ENCODE data around the gene SMPD3.

SMPD3 gene

DNA sequence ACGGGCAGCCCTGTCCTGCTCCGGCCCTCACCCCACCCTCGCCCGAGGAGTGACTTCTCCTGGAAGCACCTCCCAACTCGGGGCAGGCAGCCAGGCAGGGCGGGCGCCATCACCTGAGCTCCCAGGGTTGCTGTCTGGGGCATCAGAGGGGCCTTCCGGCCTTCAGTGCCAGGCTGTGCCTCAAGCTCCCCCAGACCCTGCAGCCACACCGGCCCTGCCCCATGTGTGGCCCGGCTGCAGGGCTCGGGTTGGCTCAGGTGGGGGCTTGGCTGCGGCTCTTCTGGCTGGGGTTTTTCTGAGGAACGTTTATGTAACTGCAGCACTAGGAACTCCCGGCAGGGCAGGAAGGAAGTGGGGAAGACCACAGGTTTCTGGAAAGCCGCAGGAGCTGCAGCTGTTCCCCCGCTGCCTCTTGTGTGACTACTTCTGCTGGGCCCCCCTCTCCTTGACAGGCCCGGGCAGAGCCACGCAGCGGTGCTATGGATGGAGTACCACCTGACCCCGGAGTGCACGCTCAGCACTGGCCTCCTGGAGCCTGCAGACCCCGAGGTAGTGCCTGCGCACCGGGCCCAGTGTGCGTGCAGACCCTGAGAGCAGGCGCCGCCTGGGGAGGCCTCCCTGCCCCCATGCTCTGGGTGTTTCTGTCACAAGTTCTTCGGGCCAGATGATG, 91.9 kb downstream of the SMPD3 start:
- no peak for DNase-seq (ENCODE audit: low spot score)

DNA sequence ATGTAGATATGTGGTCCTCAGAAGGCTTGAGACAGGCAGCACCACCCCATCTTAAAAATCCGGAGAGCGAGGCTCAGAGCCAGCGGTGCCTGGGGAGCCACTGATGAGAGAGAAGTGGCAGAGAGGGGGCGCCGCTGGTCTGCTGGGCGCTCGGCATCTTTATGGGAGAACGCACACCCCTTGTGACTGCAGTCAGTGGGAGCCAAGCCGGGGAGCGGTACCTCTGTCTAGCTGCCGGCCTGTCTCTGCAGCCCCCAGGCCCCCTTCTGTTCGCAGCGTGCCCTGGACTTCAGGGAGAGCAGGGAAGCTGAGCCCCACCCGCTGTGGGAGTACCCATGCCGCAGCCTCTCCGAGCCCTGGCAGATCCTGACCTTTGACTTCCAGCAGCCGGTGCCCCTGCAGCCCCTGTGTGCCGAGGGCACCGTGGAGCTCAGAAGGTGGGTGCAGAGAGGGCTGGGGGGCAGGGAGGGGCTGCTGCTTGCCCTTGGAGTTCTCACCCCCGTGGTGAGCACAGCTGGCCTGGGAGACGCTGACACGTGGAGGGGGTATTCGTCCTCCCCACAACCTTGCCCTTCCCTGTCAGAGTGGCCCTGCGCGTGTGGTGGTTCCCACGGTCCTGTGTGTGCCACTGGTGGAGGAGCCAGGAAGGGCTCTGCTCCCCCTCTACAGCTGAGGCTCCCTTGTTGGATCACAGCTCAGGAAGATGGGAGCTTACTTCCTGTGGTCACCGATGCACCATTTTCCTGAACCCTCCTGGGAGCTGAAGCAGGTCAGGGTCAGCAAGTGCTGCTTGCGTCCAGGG, 92.7 kb downstream of the SMPD3 start:
- DNase-seq (ENCODE audit: low spot score) = no peak

DNA sequence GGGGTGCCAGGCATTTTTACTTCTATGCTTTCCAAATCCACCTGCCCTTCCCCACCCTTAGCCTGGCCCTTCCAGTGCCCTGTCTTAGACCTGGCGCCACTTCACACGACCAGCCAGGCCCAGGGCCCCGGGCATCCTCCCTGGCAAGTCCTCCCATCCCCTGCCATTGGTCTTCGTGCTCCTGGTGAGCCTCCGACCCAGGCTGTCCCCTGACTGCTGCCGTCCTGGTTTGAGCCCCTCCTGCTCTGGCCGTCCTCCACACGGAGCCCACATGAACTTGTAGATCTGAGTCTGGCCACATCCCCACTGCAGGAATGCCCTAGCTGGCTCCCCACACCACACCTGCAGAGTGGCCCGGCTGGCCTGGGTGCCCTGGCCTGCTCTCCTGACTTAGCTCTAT, 93.5 kb downstream of the SMPD3 start:
- no peak for DNase-seq (ENCODE audit: low spot score)

DNA sequence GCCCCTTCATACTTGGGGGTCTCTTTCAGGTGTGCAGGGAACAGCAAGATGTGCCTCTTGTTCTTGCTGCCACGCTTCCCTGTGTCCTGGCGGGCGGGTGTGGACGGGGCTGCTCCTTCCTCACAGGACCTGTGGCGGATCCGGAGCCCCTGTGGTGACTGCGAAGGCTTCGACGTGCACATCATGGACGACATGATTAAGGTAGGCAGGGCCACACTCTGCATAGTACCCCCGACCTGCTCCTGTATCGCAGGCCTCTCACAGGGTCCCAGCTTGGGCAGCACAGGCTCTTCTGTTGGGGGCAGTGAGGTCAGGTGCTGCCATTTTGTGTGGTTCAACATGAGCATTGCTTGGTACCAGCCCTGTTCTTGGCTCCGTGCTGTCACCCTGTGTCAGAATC, 94.9 kb downstream of the SMPD3 start:
- no peak for DNase-seq (ENCODE audit: low spot score)

DNA sequence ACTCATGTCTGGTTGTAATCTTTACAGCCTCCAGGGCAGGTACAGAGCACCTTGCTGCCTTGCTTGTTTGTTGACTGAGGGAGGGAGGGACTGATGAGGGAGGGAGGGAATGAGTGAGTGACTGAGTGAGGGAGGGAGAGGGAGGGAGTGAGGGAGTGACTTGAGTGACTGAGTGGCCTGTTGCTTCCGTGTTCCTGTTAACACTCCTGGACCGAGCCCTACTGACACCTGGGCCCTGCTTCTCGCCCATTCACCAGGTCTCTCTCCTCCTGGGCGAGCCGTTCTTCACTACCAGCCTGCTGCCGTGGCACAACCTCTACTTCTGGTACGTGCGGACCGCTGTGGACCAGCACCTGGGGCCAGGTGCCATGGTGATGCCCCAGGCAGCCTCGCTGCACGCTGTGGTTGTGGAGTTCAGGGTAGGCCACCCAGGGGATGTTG, 96.3 kb downstream of the SMPD3 start:
- no peak for DNase-seq (ENCODE audit: low spot score)

DNA sequence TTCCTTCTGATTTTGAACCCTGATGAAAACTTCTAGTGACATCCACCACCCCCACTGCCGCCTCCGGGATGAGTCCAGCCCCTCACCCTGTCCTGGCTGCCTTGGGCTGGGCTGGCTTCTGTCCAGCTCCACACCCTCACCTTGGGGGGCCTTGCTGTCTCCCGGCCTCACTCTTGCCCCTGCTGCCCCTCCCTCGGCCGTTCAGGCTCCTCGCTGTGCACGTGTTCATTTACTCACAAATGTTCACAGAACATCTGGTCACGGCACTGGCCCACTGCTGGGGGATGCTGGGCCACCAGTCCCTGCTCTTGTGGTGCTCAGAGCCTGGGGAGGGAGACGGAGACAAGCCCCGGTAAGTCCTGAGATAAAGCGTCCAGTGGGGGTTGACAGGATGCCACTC, 96.8 kb downstream of the SMPD3 start:
- DNase-seq (ENCODE audit: low spot score) = no peak

DNA sequence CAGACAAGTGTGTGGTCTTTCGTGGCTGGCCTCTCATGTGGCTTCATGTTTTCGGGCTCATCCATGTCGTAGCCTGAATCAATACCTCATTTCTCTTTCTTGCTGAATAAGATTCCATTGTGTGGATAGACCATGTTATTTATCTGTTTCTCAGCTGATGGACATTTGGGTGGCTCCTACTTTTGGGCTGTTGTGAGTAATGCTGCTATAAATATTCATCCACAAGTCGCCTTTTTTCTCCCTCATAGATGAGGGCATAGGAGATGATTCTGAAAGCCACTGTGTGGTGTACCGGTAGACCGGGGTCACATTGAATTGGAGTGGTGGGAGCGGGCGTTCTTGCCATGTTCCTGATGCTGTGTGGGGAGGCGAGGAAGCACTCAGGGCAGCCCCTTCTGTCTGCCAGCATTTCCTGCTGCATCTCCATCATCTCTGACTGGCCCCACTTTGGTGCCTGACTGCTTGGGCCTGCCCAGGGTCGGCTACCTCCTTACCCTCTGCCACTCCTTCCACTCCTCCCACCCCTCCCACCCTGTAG, 97.4 kb downstream of the SMPD3 start:
- no peak for DNase-seq (ENCODE audit: low spot score)

DNA sequence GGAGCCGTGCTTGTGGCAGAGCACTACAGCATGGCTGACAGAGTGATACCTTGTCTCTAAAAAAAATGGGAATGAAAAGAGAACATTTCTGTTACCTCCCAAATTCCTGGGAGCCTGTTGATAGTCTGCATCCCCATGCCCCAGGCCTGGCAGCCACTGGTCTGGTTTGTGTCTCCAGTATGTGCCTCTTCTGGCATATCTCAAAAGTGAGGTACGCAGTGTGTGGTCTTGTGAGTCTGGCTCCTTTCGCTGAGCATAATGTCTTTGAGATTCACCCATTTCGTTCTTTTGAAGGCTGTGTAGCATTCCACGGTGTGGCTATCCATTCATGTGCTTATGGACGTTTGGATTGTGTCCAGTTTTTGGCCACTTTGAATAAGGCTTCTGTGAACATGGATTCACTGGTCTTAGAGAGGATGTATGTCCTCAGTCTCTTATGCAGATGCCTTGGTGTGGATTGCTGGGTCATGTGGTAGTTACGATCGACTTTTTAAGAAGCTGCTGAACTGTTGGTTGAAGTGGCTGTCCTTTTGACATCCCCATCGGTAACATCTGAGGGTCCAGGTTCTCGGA, 98.4 kb downstream of the SMPD3 start:
- no peak for DNase-seq (ENCODE audit: low spot score)

DNA sequence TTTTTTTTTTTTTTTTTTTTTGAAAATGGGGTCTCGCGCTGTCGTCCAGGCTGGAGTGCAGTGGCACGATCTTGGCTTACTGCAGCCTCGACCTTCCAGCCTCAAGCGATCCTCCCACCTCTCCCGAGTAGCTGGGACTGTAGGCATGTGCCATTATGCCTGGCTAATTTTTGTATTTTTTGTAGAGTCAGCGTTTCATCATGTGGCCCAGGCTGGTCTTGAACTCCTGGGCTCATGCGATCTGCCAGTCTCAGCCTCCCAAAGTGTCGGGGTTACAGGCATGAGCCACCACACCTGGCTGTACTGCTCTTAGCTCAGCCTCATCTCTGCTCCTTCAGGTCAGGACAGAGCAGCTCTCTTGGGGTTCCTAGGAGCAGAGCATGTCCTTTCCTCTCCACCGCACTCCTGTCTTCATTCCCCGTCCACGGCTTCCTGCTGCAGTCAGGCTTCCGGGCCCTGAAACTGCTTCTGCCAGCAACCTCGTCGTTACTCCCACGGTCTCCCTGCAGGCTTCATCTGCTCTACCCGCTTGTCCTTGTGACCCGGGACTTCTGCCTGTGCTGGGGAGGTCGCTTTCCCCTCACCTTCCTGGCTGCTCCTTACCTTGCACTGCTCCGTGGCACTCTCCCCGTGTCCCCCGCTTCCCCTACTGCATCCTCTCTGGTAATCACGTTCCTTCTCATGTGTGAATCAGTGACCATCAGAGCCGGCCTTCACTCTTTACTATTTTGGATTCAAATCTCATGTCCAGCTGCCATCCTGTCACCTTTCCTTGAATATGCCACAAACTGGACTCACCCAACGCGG, 99.5 kb downstream of the SMPD3 start:
- no peak for DNase-seq (ENCODE audit: low spot score)

DNA sequence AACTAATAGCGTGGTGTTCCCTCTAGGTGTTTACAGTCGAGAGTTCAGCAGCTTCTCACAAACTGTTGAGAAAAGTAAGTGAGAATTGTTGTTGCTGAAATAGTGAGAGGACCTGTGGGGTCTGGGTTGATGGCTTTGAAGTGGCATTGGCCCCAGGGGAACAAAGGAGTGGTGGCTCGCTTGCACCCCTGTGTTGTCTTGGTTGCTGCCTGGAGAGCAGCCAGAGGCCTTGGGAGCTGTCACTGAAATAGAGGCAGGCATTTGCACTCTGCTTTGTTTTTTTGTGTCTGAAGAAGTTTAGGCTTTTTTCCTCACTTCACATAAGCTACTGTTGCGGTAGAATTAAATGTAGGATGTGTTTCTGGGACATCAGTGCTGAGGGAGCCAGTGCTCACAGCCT, 100.7 kb downstream of the SMPD3 start:
- DNase-seq (ENCODE audit: low spot score) = no peak

DNA sequence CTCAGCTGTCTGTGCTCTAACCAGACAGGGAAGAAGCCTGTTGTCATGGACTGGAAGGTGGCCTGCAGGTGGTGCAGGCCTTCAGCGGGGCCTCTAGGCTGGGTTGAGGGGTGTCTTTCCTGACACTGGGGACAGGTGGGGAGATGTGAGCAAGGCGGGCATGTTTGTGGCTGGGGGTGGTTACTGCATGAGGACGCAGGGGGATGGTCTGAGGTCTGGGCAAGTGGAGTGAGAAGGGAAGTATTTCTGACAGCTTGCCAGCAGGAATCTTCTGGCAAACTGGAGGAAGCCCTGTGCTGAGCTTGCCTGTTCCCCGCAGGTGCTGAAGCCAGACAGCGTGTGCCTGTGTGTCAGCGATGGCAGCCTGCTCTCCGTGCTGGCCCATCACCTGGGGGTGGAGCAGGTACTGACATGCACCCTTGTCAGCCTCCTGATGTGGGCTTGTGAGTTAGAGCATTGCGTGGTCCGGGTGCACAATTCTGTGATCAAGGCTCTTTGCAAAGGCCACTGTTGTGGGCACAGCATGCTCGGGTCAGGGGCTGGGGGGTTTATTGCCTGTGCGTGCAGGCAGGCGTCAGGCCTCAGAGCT, 101.3 kb downstream of the SMPD3 start:
- no peak for DNase-seq (ENCODE audit: low spot score)

DNA sequence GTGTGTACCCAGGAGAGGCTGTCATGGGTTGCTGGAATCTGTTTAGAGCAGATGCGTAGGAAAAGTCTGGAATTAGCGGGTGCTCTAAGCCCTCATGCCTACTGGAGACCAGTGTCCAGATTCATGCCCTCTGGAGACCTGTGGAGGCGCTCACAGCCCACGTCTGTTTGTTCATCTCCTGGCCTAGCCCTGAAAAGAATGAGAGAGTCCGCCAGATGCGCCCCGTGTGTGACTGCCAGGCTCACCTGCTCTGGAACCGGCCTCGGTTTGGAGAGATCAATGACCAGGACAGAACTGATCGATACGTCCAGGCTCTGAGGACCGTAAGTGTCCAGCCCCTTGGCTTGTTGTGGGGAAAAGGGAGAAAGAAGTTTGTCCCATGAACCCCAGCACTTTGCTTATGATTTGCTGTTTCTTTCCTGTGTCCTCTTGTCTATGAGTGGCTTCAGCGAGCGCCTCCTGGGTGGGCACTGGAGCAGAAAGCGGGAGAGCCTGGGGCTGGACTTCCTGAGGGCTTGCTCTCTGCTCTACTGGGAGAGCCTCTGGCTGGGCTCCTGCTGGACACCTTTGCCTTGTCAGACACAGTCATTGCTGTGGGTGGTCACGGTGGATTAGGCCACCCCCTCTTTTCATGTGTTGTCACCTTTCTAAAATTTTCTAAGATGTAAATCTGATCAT, 102.2 kb downstream of the SMPD3 start:
- no peak for DNase-seq (ENCODE audit: low spot score)

DNA sequence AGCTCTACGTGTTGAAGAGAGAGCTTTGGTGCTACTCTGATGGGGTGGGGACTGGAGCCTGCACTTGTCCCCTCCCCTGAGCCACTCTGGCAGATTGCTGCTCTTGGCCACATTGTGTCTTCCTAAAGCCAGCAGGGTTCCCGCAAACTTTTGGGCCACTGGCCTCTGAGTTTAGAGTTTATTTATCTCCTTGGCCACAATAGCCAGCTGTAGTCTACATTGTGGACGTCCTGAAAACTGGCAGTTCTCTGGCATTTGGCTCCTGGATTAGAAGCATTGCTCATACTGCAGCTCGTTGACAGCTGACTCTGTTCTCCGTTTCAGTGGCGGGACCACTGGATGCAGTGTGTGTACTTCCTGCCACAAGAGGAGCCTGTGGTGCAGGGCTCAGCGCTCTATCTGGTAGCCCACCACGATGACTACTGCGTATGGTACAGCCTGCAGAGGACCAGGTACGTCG, 102.9 kb downstream of the SMPD3 start:
- DNase-seq (ENCODE audit: low spot score) = no peak

DNA sequence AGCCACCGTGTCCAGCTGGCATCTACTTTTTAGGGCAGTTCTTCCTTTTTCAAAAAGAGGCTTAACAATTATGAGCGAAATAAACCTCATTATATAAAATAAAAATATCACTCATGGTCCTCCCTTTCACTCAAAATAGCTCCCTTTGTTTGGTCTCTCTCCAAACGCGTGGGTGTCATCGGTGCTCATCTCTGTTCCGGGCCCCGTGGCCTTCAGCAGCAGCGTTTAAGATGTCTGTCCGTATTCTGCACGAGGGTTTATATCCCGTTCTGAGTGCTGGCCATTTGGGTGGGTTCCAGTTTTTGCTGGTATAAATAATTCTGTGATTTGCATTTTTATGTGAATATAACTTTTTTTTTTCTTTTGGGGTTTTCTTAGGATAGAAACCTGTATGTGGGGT, 104.1 kb downstream of the SMPD3 start:
- no peak for DNase-seq (ENCODE audit: low spot score)

DNA sequence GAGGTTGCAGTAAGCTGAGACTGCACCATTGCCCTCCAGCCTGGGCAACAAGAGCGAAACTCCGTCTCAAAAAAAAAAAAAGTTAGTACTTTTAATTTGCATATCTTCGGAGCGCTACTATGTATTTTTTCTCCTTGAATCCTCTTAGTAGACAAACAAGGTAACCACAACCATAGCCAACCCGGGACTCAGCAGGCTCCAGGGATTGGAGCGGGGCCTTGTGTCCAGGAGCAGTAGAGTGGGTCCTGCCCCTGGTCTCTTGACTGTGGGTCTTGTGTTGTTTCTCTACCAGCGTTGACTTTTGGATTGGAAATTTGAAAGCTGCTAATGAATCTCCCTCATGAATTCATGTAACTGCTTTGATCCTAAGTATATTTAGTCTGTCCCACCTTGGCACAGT, 105.2 kb downstream of the SMPD3 start:
- DNase-seq (ENCODE audit: low spot score) = no peak

DNA sequence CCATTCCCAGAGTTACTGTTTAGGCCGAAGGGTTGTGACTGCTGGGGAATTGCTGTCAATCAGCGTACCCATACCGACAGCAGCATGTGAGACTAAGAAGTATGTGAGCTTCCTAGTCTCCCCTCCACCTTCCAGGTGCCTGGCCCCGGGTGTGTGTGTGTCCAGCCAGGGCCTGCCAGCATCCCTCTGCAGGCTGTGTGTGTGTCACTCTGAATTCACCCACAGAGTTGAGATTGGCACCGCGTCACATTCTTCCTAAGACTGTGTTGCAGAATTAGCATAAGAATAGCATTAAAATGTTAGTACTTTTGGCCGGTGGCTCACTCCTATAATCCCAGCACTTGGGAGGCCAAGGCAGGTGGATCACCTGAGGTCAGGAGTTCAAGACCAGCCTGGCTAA, 105.7 kb downstream of the SMPD3 start:
- DNase-seq (ENCODE audit: low spot score) = no peak

DNA sequence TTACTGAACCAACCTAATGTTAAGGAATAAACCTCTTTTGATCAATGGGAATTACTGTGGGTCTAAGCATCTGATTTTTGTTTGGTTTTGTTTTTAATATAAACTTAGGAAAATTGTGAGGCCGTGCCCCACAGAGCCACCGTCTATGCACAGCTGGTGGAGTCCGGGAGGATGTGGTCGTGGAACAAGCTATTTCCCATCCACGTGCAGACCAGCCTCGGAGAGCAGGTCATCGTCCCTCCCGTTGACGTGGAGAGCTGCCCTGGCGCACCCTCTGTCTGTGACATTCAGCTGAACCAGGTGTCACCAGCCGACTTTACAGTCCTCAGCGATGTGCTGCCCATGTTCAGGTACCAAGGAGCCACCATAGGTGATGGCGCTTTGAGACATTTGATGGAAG, 109.1 kb downstream of the SMPD3 start:
- DNase-seq (ENCODE audit: low spot score) = no peak

DNA sequence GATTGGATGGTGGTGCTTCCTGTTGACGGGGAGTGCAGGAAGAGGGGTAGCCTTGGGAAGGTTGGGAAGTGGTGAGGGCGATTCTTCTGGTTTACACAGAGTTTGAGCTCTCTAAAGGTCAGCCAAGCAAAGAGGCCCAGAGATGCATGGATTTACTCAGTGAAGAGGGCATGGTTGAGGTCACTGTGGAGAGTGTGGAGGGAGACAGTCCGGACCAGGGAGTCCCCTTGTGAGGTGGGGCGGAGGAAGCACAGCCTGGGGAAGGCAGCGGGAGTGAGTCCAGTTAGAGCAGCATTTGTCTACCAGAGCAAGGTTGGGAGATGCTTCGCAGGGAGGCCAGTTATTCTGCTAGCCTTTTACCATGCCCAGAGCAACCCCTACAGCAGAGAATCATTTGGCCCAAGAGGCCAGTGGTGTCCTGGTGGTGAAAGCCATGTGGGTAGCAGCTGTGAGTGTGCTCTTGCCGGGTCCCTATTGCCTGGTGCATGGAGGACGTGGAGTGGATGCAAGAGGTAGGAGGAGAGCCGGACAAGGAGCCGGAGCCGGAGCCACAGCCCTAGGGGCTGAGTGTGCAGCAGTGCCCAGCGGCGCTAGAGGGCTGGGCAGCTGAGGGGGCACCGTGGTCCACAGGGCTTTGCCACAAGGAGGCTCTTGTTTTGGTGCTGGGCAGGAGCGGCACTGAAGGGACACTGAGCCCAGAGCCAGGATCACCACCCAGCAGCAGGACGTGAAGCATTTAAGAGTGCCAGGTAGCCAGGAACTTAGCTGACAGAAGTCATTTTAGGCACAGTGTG, 109.8 kb downstream of the SMPD3 start:
- DNase-seq (ENCODE audit: low spot score) = no peak

DNA sequence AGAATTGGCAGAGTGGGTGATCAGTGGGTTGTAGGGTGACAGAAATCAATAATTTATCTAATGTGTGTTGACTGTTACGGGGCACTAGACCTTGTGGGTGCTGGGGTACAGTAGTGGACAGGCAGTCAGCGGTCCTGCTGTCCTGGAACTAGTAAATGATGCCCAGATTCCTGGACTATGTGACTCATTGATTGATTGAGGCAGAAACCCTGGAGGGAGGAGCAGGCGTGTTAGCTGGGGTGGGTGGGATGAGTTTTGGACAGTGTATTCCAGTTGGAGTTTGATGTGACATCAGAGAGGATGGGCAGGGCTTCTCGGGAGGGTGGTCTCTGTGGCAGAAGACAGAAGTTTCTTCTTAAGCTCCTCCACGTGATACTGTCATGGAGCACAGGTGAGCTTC, 113.1 kb downstream of the SMPD3 start:
- no peak for DNase-seq (ENCODE audit: low spot score)

DNA sequence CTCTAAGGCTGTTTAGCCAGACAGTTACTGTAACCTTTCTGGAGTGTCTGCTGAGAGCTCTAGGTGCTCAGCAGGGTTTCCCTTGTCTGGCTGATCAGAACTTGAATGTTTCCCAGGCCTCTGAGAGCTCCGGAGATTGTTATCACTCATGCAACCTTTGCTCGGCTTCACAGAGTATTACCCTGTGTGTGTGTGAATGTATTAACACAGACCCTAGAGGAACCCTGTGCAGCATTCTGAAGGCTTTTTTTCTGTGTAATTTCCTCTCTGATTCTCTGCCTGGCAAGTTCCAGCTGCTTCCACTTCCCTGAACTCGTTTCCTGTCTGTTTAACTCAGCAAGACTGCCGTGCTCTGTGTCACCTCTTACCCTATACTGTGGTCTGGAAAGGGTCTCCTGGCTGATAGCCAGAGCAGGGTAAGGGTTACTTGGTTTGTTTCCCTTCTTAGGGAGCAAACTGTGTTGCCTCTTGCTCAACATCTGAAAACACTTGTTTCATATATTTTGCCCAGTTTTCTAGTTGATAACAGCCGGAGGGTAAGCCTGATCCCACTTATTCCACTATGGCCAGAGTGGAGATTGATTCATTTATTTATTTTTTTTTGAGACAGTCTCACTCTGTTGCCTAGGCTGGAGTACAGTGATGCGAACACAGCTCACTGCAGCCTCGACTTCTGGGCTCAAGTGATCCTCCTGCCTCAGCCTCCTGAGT, 115.7 kb downstream of the SMPD3 start:
- DNase-seq (ENCODE audit: low spot score) = no peak

Measured in germinal center (tissue), 1 donor.